IPS-NIHi7 (cell line): ENCODE data around the gene ACTN1.
"Not testable (repeated sequence)": the region's sequence is repeated elsewhere in the genome, so short reads cannot be mapped to it uniquely, and the experiment has no call there.

Experiments
- DNase-seq: peaks from one replicate; pipeline ENCODE4 v3.0.0; 2012; ENCODE audit warnings: mixed read lengths; ENCODE audit errors: extremely low spot score

ACTN1 gene

DNA sequence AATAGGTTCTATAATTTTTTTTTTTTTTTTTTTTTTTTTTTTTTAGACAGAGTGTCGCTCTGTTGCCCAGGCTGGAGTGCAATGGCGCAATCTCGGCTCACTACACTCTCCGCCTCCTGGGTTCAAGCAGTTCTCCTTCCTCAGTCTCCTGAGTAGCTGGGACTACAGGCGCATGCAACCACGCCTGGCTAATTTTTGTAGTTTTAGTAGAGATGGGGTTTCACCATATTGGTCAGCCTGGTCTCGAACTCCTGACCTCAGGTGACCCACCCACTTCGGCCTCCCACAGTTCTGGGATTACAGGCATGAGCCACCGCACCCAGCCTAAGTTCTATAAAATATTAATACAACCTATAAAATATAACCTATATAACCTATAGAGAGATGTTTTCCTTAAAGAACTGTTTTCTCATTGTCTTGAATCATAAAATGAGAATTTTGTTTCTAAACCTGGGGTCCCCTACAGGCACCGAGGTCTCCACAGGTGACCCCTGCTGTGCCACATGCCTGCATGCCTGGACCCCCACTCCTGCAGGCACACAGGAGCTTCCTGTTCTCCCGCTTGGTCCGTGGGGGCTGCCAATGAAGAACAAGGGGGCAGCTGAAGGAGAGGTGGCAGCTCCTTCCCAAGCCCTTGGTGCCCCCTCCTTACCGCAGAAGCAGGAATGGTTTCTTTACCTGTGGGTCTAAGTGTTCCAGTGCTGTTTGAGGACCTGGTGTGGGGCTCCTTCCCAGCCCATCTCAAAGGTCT is 115.3 kb downstream of the ACTN1 start:
- DNase-seq = peak; percentile 5

DNA sequence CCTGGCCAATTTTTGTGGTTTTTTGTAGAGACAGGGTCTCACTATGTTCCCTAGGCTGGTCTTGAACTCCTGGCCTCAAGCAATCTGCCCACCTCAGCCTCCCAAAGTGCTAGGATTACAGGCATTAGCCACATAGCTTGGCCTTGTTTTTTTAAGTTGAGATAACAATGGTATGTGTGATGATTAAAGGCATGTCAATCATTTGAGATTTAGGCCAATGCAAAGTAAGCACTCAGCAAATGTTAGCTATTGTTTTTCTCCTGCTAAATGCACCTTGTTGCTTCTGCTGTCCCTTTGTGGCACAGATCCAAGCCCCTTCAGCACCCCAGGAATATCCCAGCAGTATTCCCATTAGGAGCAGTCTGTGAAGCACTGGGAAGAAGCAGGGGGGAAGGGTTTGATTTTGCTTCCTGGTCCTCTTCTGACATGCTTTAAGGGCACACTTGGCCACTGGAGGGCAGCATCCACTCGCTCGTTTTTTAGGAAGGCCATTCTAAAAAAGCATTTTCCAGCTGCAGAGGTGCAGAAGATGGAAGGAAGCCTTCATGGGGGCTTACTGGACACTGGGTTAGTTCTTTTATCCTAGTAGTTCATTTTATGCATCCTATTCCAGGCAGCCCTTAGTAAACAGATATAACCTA is 116.0 kb downstream of the ACTN1 start:
- DNase-seq = peak; percentile 88

DNA sequence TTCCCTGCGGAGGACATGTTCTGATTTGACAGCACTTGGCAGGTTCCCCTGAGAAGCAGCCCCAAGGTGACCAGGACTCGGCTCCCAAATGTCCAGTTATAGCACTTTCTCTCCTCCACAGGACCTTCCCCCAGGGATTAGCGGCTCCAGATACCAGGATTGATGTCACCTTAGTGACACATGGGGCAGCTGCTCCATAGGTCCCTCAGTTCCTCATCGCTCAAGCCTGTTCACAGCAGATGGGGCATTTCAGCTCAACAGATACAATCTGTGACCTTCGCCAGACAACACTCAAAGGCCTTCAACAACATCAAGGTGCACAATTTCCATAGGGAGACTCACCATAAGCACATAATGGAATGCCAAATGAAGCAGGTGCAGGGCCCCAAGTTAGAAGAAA is 118.3 kb downstream of the ACTN1 start:
- no peak for DNase-seq

DNA sequence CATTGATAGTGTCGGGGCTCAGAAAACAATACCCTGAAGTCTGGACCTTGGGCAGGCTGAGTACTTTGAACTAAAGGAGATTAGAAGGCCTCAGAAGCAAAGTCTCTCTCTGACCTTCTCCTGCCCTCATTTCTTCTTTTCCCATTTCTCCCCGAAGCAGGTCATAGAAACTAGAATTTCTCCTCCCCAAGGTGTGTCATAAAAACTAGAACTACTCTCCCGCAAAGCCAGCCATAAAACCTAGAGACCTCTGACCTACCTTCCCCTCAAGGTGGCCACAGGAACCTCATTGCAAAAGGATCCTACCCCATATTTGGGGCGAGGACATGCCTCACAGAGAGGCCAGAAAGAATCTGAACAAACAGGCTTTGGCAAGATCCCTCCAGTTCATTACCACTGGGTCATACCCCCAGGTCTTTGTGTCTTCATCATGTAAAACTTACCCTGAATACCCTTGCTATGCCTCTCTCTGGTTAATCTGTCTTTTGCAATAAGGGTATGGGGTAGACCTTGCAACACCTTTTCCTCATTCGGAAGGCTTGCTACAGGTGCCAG is 121.5 kb downstream of the ACTN1 start:
- no peak for DNase-seq

DNA sequence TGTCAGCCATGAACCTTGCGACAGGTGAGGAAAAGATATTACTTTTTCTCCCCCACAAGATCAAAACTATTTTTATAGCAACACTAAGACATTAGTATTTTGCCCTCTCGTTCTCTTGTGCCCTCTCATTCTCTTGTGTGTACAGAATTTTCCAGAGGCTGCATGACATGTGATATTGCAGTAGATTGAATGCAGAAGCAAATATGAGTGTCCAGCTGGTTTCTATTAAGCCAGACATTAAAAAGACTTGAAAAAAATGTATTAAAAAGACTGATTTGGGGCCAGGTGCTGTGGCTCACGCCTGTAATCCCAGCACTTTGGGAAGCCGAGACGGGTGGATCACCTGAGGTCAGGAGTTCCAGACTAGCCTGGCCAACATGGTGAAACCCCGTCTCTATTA is 122.5 kb downstream of the ACTN1 start:
- no peak for DNase-seq

DNA sequence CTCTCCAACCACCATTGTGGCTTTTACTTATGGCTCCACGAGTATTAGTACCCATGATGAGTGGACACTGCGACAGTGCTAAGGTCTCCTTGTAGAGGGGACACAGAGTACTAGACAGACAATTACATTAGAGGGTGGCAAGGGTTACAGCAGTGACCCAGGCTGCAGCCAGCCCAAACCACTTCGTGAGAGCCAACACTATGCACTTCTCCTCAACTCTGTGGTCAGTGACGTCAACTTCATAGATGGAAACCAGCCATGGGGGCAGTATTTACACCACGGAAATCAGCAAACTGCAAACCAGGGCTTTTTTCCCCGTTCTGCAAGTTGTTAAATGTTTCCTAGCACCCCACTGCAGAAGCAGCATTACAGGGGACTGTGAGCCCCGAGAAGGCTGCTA is 124.7 kb downstream of the ACTN1 start:
- DNase-seq = no peak

DNA sequence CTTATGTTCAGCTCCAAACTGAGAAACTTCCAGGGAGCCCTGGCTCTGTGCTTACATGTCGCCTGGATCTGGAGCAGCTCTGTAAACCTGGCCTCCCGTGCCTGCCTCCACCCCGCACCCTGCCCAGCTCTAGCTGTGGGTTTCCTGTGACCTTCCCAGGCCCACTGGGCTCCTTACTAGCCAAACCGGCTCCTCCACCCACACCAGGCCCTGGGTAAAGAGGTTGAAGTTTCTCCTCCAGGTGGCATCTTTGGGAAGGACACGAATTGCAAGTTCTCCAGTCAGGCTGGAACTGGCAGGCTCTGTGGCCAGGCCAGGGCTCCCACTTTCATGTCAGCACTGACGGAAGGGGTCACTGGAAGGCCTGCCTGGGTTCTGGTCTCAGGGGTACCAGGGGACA is 125.4 kb downstream of the ACTN1 start:
- DNase-seq = no peak

DNA sequence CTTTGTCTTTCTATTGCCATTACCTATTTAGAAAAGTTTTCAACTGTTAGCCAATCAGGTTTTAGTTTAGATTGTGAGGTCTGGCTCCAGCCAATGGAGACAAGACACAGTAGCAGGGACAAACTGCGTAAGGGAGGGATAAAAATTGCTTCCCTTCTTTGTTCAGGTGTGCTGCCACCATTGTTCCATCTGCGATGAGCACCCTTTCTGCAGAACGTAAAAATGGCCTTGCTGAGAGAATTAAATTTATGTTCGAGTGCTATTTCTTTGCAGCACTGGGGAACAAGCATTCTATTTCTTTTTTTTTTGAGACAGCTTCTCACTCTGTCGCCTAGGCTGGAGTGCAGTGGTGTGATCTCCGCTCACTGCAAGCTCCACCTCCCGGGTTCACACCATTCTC is 126.6 kb downstream of the ACTN1 start:
- not testable (repeated sequence) for DNase-seq

DNA sequence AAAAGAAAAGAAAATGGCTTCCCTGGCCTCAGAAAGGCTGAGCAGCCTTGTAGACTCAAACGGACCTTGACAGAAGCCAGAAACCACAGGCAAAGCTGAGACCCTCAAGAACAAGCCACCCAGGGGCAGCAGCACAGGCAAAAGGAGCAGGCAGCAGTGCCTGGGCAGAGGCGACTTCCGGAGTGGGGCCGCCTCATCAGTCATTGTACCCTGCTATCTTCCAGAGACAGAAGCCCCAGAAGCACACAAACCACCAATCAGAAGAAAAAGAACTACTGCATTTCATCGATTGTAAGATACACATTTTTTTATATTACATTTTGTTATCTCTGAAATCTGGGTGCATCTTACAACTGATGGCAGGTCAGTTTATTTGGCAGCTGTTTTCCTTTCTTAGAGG is 128.0 kb downstream of the ACTN1 start:
- no peak for DNase-seq

DNA sequence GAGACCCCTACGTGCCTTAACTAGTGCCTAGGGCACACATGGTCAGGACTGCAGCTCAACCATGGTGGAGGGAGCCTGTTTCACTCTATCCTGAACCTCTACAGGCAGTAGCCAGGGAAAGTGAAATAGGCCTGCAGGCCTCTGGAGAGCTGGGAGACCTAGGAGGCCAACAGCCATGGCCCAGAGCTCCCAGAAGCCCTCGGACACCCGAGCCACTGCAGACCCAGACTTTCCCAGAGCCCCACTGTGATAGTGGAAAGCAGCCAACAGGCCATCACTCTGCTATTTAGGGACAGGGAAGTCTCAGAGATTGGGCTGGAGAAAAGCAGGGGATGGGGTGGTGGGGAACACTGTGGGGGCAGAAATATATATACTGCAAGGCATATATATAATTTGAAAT is 129.7 kb downstream of the ACTN1 start:
- DNase-seq = no peak

DNA sequence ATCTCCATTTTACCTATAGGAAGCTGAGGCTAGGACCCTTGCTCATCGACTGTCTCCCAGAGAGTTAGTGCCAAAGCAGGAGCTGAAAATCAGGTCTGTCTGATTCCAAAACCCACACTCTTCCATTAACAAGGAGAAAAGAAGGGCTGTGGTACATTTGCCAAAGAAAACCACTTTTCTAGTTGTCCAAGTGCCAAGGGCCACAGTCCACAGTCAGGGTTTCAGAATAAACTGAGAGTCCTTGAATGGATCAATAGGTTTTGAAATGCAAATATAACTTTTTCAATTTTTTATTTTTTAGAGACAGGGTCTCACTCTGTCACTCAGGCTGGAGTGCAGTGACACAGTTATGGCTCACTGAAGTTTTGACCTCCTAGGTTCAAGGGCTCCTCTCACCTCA is 130.8 kb downstream of the ACTN1 start:
- DNase-seq = no peak

DNA sequence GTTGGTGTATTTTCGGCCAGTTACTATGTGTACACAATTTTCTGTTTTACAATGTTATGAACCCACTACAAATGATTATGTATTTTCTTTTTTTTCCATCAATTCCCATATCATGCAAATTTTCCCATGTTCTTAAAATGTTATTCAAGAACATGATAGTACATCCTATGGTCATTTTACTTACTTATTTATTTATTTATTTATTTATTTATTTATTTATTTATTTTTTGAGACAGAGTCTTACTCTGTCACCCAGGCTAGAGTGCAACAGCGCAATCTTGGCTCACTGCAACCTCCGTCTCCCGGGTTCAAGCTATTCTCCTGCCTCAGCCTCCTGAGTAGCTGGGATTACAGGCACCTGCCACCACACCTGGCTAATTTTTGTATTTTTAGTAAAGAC is 131.5 kb downstream of the ACTN1 start:
- not testable (repeated sequence) for DNase-seq

DNA sequence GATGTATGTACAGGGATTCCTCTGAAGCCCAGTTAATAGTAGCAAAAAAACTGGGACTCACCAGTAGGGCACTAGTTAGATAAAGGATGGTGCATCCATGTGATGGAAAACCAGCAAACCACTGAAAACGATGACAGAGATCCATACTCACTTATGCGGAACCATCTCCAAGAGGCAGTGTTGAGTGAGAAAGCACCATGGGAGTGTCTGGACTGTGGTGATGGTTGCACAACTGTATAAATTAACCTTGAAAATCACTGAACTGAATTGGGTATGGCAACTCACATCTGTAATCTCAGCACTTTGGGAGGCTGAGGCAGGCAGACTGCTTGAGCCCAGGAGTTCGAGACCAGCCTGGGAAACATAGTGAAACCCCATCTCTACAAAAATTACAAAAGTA is 132.6 kb downstream of the ACTN1 start:
- DNase-seq = no peak

DNA sequence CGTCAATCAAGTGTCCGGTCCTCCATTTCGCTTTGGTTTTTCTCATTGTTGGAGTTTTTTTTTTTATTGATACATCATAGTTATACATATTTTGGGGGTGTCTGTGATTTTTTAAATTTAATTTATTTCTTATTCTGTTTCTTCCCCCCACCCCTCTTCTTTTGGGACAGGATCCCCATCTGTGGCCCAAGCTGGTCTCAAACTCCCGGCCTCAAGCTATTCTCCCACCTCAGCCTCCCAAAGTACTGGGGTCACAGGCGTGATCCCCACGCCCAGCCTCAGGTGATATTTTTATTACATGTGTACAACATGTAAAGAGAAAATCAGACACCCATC is 134.9 kb downstream of the ACTN1 start:
- no peak for DNase-seq

DNA sequence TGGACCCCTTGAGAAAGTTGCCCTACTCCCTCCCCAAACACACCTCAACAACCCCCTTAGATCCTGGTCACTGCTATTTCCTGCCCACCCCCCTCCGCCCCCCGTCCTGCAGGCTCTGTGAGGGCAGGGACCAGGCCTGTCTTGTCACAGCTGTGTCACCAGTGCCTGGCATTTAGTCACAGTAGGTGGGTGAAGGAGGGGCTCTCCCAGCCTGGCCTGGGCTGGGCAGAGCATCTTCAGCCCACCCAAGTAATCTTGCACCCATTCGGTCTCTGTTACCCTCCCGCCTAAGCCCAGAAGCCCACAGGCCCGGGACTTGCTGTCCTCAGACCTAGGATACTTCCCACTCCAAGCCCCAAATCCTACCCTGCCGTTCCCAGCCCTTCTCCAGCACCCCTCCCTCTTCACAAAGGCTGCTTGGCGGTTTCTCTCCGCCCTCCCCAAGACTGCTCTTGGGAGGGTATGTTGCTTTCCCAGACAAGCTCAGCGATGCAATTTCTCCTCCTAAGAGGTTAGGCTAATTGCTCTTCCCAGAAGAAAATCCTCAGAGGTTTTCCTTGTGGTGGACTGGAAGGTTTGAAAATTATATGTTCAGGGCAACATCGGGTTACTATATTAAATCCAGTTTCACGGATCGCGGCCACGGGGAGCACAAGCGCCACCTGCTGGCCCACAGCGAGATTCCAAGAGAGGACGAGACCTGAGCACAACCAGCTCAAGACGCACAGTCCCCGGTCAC is 135.5 kb downstream of the ACTN1 start:
- DNase-seq = peak; percentile 85

DNA sequence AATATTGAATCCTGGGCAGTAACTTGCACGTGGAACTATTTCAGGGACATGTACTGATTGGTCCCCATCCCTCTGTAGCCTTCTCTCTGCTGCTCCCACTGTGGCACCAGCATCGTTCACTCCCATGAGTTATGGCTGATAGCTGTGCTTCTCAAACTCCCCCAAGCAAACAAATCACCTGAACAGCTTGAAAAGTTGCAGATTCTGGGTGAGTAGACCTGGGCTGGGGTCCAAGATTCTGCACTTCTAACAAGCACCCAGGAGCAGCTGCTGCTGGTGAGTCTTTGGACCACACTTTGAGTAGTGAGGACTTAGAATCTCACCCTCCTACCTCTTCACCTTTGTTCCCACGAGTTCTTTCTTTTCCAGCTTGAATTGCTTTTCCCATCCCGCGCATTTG is 136.8 kb downstream of the ACTN1 start:
- DNase-seq = no peak

DNA sequence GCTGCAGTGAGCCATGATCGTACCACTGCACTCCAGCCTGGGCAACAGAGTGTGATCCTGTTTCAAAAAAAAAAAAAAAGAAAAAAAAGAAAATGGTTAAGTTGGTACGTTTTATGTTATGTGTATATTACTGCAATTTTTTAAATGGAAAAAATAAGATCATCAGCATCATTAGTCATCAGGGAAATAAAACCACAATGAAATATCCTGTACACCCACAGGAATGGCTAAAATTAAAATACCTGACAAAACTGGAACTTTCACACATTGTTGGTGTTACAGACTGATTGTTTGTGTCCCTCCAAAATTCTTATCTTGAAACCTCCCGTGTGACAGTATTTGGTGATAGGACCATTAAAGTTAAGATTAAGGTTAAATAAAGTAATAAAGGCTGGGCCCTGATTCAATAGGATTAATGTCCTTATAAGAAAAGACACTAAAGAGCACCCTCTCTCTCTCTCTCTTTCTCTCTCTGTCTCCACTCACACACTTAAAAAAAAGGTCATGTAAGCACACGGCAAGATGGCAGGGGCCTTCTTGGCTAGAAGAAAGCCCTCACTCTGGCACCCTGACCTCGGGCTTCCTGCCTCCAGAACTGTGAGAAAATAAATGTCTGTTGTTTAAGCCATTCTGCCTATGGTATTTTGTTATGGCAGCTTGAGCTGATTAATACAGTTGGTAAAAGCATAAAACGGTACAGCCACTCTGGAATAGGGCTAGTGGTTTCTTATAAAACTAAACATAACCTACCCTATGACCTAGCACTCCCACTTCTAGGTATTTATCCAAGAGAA is 137.9 kb downstream of the ACTN1 start:
- no peak for DNase-seq

DNA sequence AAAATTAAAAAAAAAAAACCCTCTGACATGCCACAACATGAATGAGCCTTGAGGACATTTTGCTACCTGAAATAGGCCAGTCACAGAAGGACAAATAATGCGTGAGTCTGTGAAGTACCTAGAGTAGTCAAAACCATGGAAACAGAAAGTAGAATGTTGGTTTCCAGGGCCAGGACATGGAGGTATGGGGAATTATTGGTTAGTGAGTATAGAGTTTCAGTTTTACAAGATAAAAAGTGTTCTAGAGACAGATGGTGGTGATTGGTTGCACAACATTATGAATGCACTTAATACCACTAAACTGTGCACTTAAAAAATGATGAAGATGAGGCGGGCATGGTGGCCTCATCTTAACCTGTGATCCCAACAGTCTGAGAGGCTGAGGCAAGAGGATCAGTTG is 138.6 kb downstream of the ACTN1 start:
- no peak for DNase-seq

DNA sequence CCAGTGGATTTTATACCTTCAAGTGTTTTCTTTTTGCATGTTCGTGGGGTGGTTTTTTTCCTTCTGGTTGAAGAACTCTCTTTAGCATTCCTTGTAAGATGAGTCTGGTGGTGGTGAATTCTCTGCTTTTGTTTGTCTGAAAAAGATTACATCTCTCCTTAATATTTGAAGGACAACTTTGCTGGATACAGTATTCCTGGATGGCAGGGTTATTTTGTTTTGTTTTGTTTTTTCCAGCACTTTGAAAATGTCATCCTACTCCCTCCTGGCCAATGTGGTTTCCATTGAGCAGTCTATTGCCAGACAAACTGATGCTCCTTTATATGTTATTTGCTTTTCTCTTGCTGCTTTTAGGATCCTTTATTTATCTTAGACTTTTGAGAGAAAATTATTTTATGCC is 143.0 kb downstream of the ACTN1 start:
- no peak for DNase-seq

DNA sequence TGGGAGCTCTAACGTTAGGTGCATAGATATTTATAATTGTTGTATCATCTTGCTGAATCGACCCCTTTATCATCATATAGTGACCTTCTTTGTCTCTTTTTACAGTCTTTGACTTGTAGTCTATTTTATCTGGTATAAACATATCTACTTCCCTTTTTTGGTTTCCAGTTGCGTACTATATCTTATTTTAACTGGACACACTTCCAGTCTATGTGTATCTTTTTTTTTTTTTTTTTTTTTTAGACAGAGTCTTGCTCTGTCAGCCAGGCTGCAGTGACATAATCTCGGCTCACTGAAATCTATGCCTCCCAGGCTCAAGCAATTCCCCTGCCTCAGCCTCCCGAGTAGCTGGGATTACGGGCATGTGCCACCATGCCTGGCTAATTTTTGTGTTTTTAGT is 144.3 kb downstream of the ACTN1 start:
- DNase-seq = no peak

DNA sequence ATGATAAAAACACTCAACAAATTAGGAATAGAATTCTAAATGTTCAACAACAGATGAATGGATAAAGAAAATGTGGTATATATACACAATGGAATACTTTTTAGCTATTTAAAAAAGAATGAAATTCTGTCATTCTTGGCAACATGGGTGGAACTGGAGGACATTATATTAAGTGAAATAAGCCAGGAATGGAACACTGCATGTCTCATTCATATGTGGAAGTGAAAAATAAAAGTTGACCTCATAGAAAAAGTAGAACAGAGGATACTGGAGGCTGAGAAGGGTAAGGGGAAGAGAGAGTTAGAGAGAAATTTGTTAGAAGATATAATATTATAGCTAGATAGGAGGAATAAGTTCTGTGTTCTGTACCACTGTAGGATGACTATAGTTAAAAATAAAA is 150.4 kb downstream of the ACTN1 start:
- no peak for DNase-seq

DNA sequence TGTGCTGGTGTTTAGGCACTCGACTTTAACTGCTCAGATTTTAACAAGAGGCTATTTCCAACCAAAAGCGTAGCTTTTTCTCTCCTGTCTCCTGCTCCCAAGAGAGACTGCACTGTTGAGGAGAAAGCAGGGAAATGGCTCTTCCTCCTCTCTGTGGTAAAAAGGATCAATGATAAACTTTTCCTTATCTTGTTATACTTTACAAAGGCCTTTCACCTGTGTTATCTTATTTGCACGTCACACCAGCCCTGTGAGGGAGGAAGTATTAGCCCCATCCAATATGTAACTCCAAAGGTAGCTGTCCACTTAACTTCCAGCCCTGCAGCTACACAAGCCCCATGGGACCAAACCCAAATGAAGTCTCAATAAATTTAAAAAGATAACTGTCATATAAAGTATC is 153.4 kb downstream of the ACTN1 start:
- no peak for DNase-seq
